NCI-H2227 (cell line): ENCODE data around the gene KIAA2012.
A peak's percentile ranks its signal among the peaks of the same experiment; 100 is the strongest.
"Not testable (repeated sequence)": the region's sequence is repeated elsewhere in the genome, so short reads cannot be mapped to it uniquely, and the experiment has no call there.

ENCODE experiments used
- DNase-seq: peaks from one replicate; lab custom pipeline; 2025; ENCODE audit not compliant: unreplicated experiment; lab: John Stamatoyannopoulos, UW

The KIAA2012 gene

GRCh38 chr2:202114795-202115194, 41.7 kb downstream of the KIAA2012 start:
- DNase-seq = no peak

GRCh38 chr2:202115479-202115971, 42.5 kb downstream of the KIAA2012 start:
- no peak for DNase-seq

GRCh38 chr2:202116691-202117090, 43.6 kb downstream of the KIAA2012 start:
- no peak for DNase-seq

- no peak for DNase-seq
These were observed 45.1 kb downstream of the KIAA2012 start for GRCh38 chr2:202118168-202118567.

- DNase-seq = no peak
These were observed 47.8 kb downstream of the KIAA2012 start for GRCh38 chr2:202120828-202121227.

GRCh38 chr2:202121532-202122162, 48.6 kb downstream of the KIAA2012 start:
- no peak for DNase-seq

GRCh38 chr2:202122163-202122540, 49.1 kb downstream of the KIAA2012 start:
- no peak for DNase-seq

- peak; percentile 75 for DNase-seq
These were observed 50.1 kb downstream of the KIAA2012 start for GRCh38 chr2:202122980-202123720.

- DNase-seq = no peak
These were observed 51.2 kb downstream of the KIAA2012 start for GRCh38 chr2:202124286-202124685.

GRCh38 chr2:202127687-202128331, 54.8 kb downstream of the KIAA2012 start:
- DNase-seq = no peak

- no peak for DNase-seq
These were observed 56.8 kb downstream of the KIAA2012 start for GRCh38 chr2:202129841-202130240.

- no peak for DNase-seq
These were observed 60.3 kb downstream of the KIAA2012 start for GRCh38 chr2:202133200-202133908.

- no peak for DNase-seq
These were observed 60.8 kb downstream of the KIAA2012 start for GRCh38 chr2:202133909-202134265.

GRCh38 chr2:202135091-202135874, 62.2 kb downstream of the KIAA2012 start:
- DNase-seq = no peak

GRCh38 chr2:202136039-202136438, 63.0 kb downstream of the KIAA2012 start:
- DNase-seq = not testable (repeated sequence)

- DNase-seq = no peak
These were observed 63.5 kb downstream of the KIAA2012 start for GRCh38 chr2:202136526-202136925.

- DNase-seq = no peak
These were observed 67.6 kb downstream of the KIAA2012 start for GRCh38 chr2:202140522-202141252.

- no peak for DNase-seq
These were observed 68.4 kb downstream of the KIAA2012 start for GRCh38 chr2:202141329-202141947.

- DNase-seq = no peak
These were observed 69.5 kb downstream of the KIAA2012 start for GRCh38 chr2:202142540-202142939.

GRCh38 chr2:202147775-202148174, 74.7 kb downstream of the KIAA2012 start:
- no peak for DNase-seq
